GM19395 (cell line): ENCODE results near the gene ESYT2.
A peak's percentile ranks its signal among the peaks of the same experiment; 100 is the strongest.
"Not testable (repeated sequence)": the region's sequence is repeated elsewhere in the genome, so short reads cannot be mapped to it uniquely, and the experiment has no call there.

Source experiments
- ATAC-seq: cut with Tn5 transposase; IDR thresholded peaks from one replicate; pipeline ENCODE4 v1.9.1; 2021; ENCODE audit warnings: mild to moderate bottlenecking, moderate library complexity; ENCODE audit not compliant: unreplicated experiment

The ESYT2 gene

DNA sequence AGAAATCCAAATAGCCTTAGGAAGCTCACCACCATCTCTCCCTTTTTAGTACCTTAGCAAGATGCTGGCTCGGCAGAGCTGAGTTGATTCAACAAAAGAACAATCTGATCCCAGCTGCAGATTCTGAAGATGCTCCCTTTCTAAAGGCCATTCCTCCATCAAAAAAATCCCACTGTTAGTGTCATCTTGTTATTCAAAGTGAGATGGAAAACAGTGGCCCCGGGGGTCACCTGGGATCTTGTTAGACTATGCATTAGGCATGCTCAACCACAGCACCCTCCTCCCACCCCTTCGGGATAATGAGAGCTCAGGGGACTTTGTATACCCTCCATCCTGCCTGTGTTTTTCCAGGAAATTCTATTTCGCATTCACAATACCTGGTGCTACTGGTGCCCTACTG lies 127.1 kb downstream of the ESYT2 start:
- ATAC-seq: no peak

DNA sequence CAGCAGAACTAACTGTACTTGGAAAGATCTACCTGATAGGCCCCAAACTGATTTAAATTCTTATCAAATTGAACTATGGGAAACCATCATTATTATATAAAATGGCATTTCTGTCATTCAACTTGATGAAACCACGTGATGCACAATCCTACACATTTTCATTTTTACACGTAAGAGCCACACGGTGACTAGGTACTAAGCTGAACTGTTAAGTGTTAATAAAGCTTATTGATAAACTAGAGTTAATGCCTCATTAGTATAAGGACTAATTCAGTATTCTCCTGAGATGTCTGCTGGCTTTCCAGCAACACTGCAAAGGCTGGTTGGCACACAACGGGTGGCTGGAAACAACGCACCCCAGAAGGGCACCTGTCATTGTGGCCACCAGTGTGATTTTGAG lies 129.3 kb downstream of the ESYT2 start:
- no peak for ATAC-seq

DNA sequence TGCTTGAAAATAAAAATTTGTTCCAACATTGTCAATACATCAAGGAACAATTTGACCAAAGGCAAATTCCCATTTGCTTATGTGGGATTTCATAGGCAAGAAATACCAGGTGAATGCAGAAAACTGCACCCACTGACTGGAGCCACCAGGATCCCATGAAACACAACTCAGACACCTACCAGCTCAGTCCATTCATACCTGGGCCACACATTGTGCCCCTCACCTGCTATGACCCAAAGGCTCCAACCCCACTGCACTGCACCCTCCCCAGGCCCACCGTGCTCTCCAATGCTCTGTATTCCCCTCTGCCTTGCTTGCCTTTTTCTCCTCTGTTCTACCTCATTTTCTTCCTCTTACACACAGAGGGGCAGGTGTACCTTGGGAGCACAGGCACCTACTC lies 130.0 kb downstream of the ESYT2 start:
- ATAC-seq: no peak

DNA sequence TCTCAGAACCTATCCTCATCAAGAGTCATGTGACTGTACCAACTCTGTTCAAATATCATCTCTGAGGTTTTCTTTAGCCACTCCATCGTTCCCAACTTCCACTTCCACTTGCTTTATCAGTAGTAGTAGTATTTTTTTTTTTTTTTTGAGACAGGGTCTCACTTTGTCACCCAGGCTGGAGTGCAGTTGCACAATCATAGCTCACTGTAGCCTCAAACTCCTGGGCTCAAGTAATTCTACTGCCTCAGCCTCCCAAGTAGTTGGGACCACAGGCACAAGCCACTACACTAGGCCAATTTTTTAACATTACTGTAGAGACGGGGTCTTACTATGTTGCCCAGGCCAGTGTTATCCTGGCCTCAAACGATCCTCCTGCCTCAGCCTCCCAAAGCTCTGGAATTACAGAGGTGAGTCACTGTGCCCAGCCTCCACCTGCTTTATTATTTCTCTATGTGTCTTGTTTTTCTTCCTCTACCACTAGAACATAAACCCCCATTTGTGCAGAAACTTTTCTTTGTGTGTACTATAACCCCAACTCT lies 130.6 kb downstream of the ESYT2 start:
- no peak for ATAC-seq

DNA sequence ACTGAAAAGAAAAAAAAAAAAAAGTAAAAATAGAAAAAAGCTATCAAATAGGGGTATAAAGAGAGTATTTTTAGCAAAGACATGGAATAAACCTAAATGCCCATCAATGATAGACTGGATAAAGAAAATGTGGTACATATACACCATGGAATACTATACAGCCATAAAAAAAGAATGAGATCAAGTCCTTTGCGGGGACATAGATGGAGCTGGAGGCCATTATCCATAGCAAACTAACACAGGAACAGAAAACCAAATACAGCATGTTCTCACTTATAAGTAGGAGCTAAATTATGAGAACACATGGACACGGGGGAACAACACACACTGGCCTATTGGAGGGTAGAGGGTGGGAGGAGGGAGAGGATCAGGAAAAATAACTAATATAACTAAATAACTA lies 131.7 kb downstream of the ESYT2 start:
- ATAC-seq: not testable (repeated sequence)

DNA sequence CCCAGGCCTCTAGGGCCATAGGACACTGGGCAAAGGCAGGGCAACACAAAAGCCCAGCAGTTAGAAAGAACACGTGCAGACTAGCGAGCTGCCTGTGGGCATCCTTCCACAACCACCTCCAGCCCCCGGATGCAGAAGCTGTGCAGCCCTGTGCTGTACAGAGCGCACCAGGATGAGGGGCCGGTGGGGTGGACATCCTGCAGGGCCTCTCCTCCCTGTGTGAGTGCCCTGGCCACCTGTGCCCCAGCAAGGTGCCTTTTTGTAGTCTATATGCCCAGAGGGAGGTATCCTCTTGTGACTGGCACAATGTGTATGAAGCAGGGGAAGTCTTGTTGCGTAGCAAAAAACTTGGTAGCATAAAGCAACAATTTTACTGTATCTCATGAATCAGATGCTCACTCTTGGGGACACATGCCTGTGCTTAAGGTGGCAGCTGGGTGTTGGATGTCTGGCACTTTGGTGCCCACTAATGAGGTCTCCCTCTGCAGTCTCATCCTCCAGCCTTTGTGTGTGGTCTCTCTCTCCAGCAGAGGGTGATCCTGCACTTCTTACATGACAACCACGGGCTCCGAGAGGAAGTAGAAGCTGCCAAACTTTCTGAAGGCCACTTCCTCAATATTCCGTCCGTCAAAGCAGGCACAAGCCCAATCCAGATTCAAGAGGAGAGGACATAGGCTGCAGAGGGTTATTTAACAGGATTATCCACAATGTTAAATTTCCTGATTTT lies 133.4 kb downstream of the ESYT2 start:
- peak; percentile 87 for ATAC-seq

DNA sequence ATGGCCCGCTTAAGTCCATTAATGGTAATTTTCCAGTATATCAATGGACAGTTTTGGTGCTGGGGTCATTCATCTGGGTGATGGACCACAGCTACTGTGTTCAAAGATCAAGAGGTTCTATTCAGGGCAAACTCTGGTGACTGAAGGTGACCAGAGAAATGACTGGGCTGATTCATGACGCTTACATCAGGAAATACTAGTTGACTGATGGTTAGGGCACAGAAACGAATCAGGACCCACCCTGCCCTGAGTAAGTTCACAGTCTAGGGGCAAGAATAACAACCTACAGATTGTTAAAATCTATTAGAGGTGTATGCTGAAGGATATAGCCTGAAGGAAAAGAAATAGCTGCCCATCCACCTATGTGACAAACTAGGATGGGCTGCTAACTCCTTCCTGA lies 134.3 kb downstream of the ESYT2 start:
- ATAC-seq: no peak

DNA sequence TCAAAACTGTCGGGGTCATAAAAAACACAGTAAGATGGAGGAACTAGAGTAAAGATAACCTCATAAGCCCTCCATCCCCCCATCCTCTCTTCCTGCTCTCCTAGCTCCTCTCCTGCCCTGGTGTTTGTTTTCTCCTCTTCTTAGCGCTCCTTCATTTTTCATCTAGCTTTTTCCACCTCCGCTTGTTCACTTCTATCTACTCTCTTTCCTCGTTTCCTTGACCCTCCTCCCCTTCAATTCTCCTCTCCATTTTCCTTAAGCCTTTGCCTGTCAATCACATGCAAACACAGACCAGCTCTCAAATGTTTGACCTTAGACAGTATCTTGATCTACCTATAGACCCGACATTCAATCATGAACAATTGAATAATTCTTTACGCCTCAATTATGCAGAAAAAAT lies 134.7 kb downstream of the ESYT2 start:
- ATAC-seq: no peak

DNA sequence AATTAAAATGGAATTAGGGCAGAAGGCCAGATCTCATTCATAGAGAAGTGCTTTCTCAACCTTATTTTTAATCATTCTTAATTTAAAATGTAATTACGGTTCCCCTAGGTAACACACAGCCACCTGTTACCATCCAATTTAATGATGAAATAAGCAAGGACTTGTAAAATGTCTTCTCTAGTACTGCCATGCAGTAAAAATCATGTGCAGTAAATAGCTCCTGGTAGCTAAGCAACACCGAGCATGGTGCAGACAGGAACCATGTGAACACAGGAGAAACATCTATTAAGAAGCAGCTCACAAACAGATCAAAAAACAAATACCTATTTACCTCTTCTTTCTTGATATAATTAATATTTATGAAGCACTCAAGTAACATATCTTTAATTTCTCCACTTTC lies 139.8 kb downstream of the ESYT2 start:
- ATAC-seq: no peak

DNA sequence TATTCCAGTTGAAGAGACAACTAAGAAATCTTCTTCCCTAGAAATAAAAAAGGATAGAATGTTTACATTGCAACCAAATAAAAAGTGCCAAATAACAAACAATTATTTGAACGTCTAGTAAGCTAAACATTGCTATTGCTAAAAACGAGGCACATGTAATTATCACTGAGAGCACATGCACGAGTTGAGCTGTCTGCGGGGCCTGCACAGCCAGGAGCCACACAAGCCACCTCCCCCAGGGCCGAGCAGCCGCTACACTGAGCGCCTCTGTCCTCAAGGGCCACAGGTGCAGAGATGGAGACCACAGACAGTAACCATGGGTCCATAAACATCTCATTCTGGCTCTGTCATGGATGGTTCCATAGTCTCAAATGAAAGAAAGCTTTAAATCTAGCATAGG lies 141.9 kb downstream of the ESYT2 start:
- ATAC-seq: no peak

DNA sequence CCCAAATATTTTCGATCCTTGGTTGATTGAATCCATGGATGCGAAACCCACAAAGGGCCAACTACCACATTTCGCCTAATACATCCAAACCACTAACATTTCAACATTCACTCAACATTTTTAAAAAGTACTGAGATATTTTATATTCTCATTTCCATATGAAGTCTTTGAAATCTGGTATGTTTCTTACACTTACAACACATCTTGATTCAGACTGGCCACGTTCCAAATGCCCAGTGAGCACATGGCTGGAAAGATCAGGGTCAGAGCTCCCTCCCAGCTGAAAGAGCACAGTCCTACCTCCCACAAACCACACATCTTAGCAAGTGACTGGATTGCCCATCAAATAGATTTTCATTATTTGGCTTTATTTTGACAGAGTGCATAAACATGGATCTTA lies 143.6 kb downstream of the ESYT2 start:
- ATAC-seq: no peak

DNA sequence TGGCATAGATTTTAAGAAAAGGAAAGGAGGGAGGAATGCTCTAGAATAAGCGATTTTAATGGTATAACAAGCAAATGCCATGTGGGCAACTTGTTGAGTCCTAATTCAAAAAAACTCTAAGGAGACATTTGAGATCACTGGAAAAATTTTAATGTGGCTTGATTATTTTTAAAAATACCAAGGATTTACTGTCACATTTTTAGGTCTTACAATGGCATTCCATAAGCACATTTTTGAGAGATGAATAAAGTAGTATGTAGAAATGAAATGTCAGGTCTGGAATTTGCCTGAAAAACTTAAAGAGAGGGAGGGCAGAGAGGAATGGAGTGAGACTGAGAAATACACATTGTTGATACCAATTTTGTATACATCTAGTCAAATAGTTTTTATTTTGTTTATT lies 145.0 kb downstream of the ESYT2 start:
- ATAC-seq: no peak

DNA sequence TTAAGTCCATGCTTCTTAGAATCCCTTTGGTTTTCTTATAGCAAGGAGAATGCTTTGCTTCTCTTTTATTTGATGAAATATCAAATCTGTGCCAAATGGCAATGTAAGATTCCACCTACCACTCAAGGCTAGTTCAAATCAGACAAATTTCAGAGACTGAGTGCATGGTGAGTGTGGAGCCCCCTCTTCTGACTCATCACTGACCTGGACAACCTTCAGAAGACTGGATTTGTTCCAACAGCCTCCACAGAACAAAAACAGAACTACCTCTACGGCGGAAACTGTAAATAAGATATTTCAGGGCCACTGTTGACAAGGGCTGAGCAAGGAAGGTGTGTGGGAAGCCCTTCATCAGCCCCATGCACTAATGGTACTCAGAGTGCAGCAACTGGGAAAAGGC lies 145.8 kb downstream of the ESYT2 start:
- ATAC-seq: no peak

DNA sequence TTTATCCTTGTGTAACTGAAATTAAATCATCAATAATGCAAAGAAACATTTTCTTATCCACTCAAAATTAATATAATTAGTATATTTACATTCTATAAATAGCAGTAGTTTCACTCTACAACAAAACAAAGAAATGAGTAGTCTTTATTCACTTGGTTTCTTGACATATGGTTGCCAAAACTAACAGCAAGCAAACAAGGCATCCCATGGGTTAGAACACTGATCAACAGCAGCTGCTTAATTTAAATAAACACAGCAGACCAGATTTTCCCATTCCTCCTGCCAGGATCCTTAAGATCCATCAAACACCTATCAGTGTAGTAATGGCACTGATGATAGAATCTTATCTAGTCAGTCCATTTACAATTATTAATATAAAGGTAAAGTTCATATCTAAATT lies 146.9 kb downstream of the ESYT2 start:
- ATAC-seq: no peak
